Stimulated activated CD8-positive, alpha-beta memory T cell treated with anti-CD3 and anti-CD28 coated beads, Interleukin-12 subunit alpha, Interleukin-12 subunit beta, amount 100 ng/mL, for 24 hours (primary cell): ENCODE data around the gene C8B.

Experiments
- DNase-seq: peaks from one replicate; pipeline ENCODE4 v3.0.0-alpha.2; 2020; ENCODE audit errors: extremely low read depth

Gene C8B

DNA sequence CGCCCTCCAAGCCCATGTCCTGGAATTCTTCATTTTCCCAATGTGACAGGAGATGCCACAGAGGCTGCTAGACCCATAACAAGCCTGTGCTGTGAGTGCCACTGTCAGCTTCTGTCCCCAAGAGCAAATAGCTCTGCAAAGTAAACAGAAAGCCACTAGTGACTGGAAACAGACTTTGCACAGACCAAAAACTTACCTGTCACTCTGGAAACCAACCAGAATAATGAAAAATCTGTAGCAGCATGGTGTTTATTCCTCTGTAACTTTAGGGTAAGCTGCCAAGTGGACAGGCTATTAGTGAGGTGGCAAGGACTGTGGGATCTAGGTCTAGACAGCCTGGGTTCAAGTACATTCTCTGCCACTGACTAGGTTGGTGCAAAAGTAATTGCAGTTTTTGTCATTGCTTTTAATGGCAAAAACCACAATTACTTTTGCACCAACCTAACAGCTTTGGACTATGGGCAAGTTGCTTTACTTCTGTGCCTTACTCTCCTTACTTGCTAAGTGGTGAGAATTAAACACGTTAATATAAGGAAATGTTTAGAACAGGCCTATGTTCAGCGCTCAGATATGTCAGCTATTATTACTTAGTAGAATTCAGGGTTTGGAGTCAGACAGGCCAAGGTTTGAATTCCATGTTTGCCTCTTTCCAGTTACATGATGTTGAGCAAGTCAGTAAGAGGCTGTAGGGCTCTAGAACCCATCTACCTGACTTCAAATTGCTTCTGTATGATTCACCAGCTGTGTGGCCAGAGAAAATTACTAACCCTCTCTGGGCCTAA is at the start of gene C8B:
TSS of gene C8B (minus strand) at position 100 of the 782 bp plus-strand sequence. CDS start at position 33, 67 bp downstream.
- DNase-seq = no peak

GRCh38 chr1:57015071-57015470 is 49.3 kb upstream of the C8B start:
- no peak for DNase-seq

- no peak for DNase-seq
Observed at GRCh38 chr1:57013522-57013921, 47.7 kb upstream of the C8B start.

DNA sequence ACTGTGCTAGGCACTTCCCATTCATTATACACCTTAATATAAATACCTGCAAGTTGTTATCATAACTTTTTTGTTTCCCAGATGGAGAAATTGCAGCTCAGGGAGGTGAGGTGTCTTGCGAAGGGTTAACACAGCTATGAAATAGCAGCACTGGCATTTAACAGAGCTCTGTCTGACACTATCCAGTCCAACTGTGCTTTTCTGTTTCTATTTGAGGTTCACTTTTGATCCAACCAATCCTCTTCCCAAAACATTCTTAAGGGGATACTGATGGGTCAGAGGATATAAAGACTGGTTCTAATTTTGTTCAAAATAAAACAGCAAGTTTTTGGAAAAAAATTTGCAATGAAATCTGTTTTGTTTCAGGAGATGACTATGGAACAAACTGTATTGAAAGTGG is 46.5 kb upstream of the C8B start:
- DNase-seq = no peak

- DNase-seq = no peak
Observed at GRCh38 chr1:57010511-57010910, 44.7 kb upstream of the C8B start.

- DNase-seq = no peak
Observed at GRCh38 chr1:57007948-57008347, 42.1 kb upstream of the C8B start.

GRCh38 chr1:57007472-57007871 is 41.7 kb upstream of the C8B start:
- DNase-seq = no peak

- no peak for DNase-seq
Observed at GRCh38 chr1:57003398-57004139, 37.8 kb upstream of the C8B start.

DNA sequence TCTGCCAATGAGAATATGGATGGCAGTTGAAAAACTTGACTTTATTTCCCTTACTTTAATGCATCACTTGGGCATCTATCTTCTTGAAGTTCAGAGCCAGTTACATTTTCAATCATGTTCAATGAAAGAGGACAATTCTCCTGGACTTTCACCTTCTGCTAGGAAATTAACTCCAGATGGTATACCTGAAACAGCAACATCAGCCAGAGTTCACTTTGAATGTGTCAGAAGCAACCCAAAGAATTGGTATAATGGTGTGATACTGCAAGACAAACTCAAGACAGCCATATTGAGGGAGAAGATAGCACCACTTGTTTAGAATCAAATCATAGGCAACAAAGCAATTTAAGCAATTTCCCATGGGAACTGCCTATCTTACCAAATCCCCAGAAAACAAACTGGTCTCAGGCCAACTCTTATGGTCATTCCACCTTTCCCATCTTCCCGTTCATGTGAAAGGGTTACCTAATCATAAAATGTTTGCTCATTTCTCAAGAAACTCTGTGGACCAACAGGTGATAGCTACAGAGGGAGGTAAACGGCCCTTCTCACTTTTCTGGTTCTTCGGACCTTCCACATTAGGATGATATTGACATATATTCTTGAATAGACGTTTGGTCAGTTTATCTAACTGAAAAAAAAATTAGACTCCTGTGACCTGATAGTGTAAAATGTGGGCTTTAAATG is 29.7 kb upstream of the C8B start:
- no peak for DNase-seq

DNA sequence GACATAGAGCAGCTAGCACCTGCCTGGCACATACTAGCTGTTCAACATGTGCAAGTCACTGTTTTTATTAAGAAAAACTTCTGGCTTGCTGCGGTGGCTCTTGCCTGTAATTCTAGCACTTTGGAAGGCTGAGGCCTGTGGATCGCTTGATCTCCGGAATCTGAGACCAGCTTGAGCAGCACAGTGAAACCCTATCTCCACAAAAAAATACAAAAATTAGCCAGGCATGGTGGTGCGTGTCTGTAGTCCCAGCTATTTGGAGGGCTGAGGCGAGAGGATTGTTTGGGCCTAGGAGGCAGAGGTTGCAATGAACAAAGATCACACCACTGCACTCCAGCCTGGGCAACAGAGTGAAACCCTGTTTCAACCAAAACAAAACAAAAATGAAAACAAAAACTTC is 27.7 kb upstream of the C8B start:
- no peak for DNase-seq

DNA sequence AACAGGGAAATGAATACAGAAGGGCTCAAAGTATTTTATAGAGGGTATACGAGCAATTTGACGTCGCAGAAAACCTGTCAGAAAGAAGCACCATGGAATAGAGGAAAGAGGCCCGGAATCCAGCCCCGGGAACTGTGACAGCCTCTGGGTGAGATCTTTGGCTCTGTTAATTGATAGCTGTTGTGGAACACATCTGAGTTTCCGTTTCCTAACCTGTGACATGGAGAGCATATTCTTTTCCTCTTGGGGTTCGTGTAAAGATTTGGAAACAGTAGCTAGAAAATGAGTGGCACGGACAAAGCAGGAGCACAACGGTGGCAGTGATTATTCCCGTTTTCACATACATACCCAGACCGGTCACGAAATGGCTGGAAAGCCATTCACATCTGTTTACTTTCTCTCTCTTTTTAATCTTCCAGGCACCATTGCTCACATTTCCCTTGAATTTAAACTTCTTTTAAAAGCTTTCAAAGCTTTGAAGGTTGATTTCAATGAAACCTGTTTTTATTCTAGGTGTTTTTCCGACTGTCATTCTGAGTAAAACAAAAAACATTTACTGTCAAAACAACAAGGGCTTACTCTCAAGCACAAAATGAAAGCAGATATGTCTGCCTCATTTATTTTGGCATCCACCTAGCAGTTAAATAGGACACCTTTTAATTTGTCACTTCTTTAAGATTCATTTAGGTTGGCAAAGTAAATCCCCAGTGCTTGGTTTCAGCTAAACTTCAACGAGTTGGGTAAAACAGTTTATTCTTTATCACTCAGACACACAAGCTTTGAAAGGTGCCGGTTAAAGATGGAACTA is 26.7 kb upstream of the C8B start:
- no peak for DNase-seq

GRCh38 chr1:56991576-56991975 is 25.8 kb upstream of the C8B start:
- no peak for DNase-seq

DNA sequence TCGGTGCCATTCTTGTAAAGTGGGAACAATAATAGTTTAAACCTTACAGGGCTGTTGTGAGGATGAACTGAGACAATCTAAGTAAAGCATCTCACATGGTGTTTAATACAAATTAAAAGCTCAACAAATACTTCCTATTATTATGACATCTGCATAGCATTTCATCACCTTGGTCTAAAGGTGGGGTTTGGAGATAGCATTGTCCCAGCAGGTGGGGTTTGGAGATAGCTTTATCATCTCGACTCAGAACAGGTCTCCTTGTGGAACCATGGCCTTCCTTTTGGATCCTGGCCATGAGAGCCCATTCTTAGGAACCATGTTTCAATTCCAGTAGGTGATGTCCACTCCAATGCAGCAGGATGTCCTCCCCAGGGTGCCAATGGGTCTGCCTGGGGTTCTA is 20.6 kb upstream of the C8B start:
- DNase-seq = no peak

- DNase-seq = no peak
Observed at GRCh38 chr1:56985857-56986256, 20.0 kb upstream of the C8B start.

GRCh38 chr1:56983484-56983883 is 17.7 kb upstream of the C8B start:
- no peak for DNase-seq

GRCh38 chr1:56979986-56980755 is 14.4 kb upstream of the C8B start:
- no peak for DNase-seq

DNA sequence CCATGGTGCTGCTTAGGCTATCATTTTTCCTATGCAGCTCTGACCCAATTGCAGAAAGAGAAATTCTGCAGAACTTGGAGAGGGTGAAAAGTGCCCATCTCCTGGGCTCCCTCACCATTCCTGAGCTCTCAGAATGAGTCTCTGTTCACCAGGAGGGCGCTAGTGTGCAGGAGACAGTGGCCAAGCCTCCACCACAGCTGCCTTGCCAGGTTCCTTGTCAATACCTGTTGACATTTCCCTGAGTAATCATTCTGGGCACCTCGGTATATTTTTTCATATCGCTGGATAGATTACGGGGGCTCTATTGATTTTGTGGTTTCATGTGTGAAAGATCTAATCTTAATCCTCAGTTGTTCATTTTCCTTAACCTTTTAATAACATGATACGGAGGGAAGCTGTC is 13.0 kb upstream of the C8B start:
- no peak for DNase-seq

DNA sequence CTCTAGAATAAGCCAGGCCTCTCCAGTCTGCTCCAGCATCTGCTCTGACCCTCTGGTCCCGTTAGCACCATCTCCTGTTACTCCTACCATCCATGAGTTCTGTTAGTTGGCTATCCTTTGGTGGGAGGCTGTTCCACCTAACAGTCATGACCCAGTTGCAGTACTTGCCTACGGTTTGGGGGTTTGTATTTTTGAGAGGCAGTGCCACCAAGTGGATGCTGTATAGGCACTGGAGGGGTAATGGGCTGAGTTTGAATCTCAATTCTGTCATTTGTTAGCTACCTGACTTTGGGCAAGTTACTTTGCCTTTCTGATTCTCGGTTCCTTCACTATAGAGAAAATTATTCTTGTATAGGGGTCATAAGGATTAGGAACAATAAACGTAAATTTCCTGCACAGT is 12.1 kb upstream of the C8B start:
- DNase-seq = no peak

GRCh38 chr1:56975446-56975845 is 9.6 kb upstream of the C8B start:
- DNase-seq = no peak

DNA sequence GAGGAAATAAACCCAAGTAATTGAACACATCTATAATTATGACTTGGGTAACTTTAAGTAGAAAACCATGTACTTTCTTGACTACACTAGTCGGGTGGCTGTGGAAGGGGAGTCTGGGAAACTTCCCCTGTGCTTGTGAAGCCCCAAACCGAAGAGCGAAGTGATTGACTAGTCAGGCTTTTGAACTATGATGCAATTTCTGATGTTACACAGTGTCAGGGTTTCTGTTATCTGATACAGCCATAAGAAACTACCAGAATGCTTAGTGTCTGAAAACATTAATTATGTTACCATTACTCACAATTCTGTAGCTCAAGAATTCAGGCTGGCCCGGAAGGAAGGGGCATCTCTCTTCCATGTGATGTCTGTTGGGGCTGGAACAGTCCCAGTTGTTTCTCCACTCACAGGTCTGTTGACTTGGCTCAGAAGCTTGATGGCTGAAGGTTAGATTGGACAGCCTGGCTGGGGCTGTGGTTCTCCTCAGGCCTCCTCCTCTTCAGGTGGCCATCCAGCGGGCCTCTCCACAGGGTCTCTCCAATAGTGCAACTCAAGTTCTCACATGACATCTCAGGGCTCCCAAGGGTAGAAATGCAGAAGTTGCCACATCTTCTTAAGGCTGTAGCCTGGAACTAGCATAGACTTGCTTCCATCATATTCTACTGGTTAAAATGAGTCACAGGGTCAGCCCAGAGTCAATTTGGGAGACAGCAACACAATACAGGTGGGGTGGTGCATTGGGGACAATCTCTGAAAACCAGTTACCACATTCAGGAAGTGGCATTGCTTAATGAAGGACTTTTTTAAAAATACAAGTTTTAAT is 8.3 kb upstream of the C8B start:
- no peak for DNase-seq
